HepG2 (cell line): ENCODE results near the gene SREBF1. TPM values are rescaled to one million over a fixed set of nuclear protein-coding genes. Genes with fewer than 3 reads are reported as not detected.
A peak's percentile ranks its signal among the peaks of the same experiment; 100 is the strongest.

Experiments
- ATF7 ChIP-seq, 2 experiments: fragments of 450-650 bp in 1 of 2; sonication (generic) in 1 of 2; formaldehyde crosslinking in 1 of 2; IDR thresholded peaks; 2 replicates each; pipeline versions ENCODE4 v1.4.0 to v1.6.1; 2016 to 2020; ENCODE audit warnings: antibody characterized with exemption in 1 of 2, mild to moderate bottlenecking in 1 of 2, missing genetic modification reagents in 1 of 2
- FOXK1 ChIP-seq: sonication (generic); formaldehyde crosslinking; IDR thresholded peaks from 2 replicates; pipeline ENCODE4 v1.4.0; 2020; ENCODE audit warnings: low read depth, missing genetic modification reagents, borderline replicate concordance
- GATAD1 ChIP-seq: IDR thresholded peaks from 2 replicates; pipeline ENCODE4 v1.6.1; 2016; ENCODE audit warnings: missing genetic modification reagents, missing compliant biosample characterization
- HOXA3 ChIP-seq: sonication (generic); formaldehyde crosslinking; IDR thresholded peaks from 2 replicates; pipeline ENCODE4 v1.5.0; 2020; ENCODE audit warnings: missing genetic modification reagents
- KAT8 ChIP-seq: IDR thresholded peaks from 2 replicates; pipeline ENCODE4 v1.6.1; 2016; ENCODE audit warnings: missing genetic modification reagents, missing compliant biosample characterization
- NCOR1 ChIP-seq: fragments of 200-600 bp; sonication (generic); IDR thresholded peaks from 2 replicates; pipeline ENCODE4 v1.7.0; 2017; ENCODE audit warnings: antibody characterized with exemption, low read length, borderline replicate concordance
- POLR2G ChIP-seq: fragments of 200-400 bp; formaldehyde crosslinking; IDR thresholded peaks from 2 replicates; pipeline ENCODE4 v1.6.1; 2018; ENCODE audit warnings: mild to moderate bottlenecking, low read depth, low read length, moderate library complexity
- RXRA ChIP-seq: sonication (generic); formaldehyde crosslinking; IDR thresholded peaks from 2 replicates; pipeline ENCODE4 v1.5.1; 2020; ENCODE audit warnings: missing genetic modification reagents
- SNRNP70 ChIP-seq: fragments of 200-400 bp; formaldehyde crosslinking; IDR thresholded peaks from 2 replicates; pipeline ENCODE4 v1.6.1; 2017; ENCODE audit warnings: mild to moderate bottlenecking, low read depth, low read length, moderate library complexity
- TEAD2 ChIP-seq: sonication (generic); formaldehyde crosslinking; IDR thresholded peaks from 2 replicates; pipeline ENCODE4 v1.9.0; 2021; ENCODE audit warnings: missing genetic modification reagents
- ZBTB20 ChIP-seq: sonication (generic); formaldehyde crosslinking; IDR thresholded peaks from 2 replicates; pipeline ENCODE4 v1.8.1; 2023; ENCODE audit warnings: missing genetic modification reagents, low read depth, mild to moderate bottlenecking, borderline replicate concordance
- ZFP82 ChIP-seq: sonication (generic); formaldehyde crosslinking; IDR thresholded peaks from 2 replicates; pipeline ENCODE4 v1.5.1; 2020; ENCODE audit warnings: mild to moderate bottlenecking, missing genetic modification reagents, borderline replicate concordance
- ZFX ChIP-seq: sonication (generic); formaldehyde crosslinking; IDR thresholded peaks from 2 replicates; pipeline ENCODE4 v1.4.0; 2020; ENCODE audit warnings: mild to moderate bottlenecking, low read depth, missing genetic modification reagents, moderate library complexity
- ZMYM4 ChIP-seq: sonication (generic); formaldehyde crosslinking; IDR thresholded peaks from 2 replicates; pipeline ENCODE4 v1.8.1; 2023; ENCODE audit warnings: mild to moderate bottlenecking, missing genetic modification reagents
- ZNF224 ChIP-seq: sonication (generic); formaldehyde crosslinking; IDR thresholded peaks from 2 replicates; pipeline ENCODE4 v1.5.0; 2020; ENCODE audit warnings: mild to moderate bottlenecking, missing genetic modification reagents
- ZNF460 ChIP-seq: sonication (generic); formaldehyde crosslinking; IDR thresholded peaks from 2 replicates; pipeline ENCODE4 v1.5.1; 2020; ENCODE audit warnings: missing genetic modification reagents, mild to moderate bottlenecking, borderline replicate concordance
- ZNF543 ChIP-seq: sonication (generic); formaldehyde crosslinking; IDR thresholded peaks from 2 replicates; pipeline ENCODE4 v1.4.0; 2020; ENCODE audit warnings: mild to moderate bottlenecking, missing genetic modification reagents
- ZNF629 ChIP-seq: sonication (generic); formaldehyde crosslinking; conservative IDR thresholded peaks from 2 replicates; pipeline ENCODE4 v1.5.0; 2020; ENCODE audit warnings: missing genetic modification reagents
- ZNF761 ChIP-seq: sonication (generic); formaldehyde crosslinking; conservative IDR thresholded peaks from 2 replicates; pipeline ENCODE4 v1.4.0; 2020; ENCODE audit warnings: mild to moderate bottlenecking, missing genetic modification reagents
- ZNF781 ChIP-seq: sonication (generic); formaldehyde crosslinking; IDR thresholded peaks from 2 replicates; pipeline ENCODE4 v1.5.1; 2020; ENCODE audit warnings: borderline replicate concordance, mild to moderate bottlenecking, missing genetic modification reagents; ENCODE audit errors: not compliant biosample characterization
- polyA plus RNA-seq, 8 experiments: library from polyadenylated mRNA; depleted of rRNA in 3 of 8; stranded (reverse) in 7 of 8; unstranded in 1 of 8; fragments of >200 nt; fragmentation: Illumina TruSeq in 4 of 8; extraction: Trizol in 4 of 8; gene quantifications; 2 replicates each; pipeline versions ENCODE4 v1.2.1 to v1.2.3, GENCODE V29; 2011 to 2016; ENCODE audit warnings: low read depth in 4 of 8, missing spikeins in 1 of 8, mixed read lengths in 1 of 8; ENCODE audit not compliant: insufficient read depth in 1 of 8
- total RNA-seq, 5 experiments: library from RNA; depleted of rRNA; stranded (reverse); fragments of >200 nt; fragmentation: Illumina TruSeq; extraction: Trizol; gene quantifications; 2 replicates each; pipeline ENCODE4 v1.2.3, GENCODE V29; 2016; ENCODE audit warnings: low read depth in 1 of 5
- TF ChIP-seq, protein P1 (sequence below): sonication (generic); formaldehyde crosslinking; IDR thresholded peaks from 2 replicates; pipeline ENCODE4 v1.4.0; 2020; ENCODE audit warnings: mild to moderate bottlenecking, missing genetic modification reagents
- TF ChIP-seq, protein P2 (sequence below): sonication (generic); formaldehyde crosslinking; IDR thresholded peaks from 2 replicates; pipeline ENCODE4 v1.5.0; 2020; ENCODE audit warnings: missing genetic modification reagents

The SREBF1 gene
- total and polyA plus RNA-seq, 2 of the 13 experiments (the other 11 are each of a cell fraction or from before 2014, with no cell fraction given): 34.3 to 38.0 TPM

DNA sequence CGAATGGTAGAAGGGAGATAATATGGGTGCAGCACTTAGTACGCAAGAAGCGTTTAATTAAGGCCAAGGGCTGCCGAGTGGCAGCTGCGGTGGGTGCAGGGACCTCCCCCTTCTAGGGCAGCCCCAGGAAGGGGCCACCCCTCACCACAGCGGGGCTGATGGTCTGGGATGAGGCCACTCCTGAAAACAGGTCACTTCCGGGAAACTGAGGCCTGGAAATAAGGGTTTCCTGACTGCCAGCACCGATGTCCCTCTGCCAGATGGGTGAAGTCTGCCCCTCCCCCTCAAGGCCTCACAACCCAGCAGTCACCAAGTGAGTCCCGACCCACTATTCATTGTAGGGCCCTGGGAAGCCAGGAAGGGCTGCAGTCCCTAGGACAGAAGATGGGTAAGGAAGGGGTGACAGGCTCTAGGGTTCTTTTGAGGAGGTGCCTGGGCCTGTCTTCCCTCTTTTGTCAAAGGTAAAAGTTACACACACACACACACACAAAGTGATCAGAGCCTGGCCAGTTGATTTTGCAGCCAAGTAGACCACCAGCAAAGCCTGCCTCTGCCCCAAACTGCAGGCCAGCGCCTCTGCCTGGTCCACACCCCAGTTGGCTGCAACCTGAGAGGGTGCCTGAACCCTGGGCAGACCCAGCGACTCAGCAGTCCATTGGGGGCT, 12.5 kb downstream of the SREBF1 start (continued):
- no peak for TF ChIP-seq SNRNP70
- no peak for TF ChIP-seq ZNF629 (CRISPR knock-in tag)
- peak; percentile 12 for TF ChIP-seq RXRA (CRISPR knock-in tag)
- TF ChIP-seq KAT8 (CRISPR knock-in tag): 0 out of 2 replicates have a peak, but pooled peaks have one; percentile 15
- no peak for TF ChIP-seq ZNF224 (CRISPR knock-in tag)
- no peak for TF ChIP-seq ATF7 (IDR thresholded peaks at IDR 0.05)
- peak; percentile 65; the same call in 1 of the 2 replicates for TF ChIP-seq ATF7 (CRISPR knock-in tag; IDR thresholded peaks at IDR 0.05)
- TF ChIP-seq ZNF460 (CRISPR knock-in tag): 0 out of 2 replicates have a peak, but pooled peaks have one; percentile 14
- TF ChIP-seq ZNF543 (CRISPR knock-in tag): no peak
- 0 out of 2 replicates have a peak, but pooled peaks have one; percentile 2 for TF ChIP-seq HOXA3 (CRISPR knock-in tag)
- TF ChIP-seq ZFP82 (CRISPR knock-in tag): 0 out of 2 replicates have a peak, but pooled peaks have one; percentile 51
- TF ChIP-seq, protein P1, sequence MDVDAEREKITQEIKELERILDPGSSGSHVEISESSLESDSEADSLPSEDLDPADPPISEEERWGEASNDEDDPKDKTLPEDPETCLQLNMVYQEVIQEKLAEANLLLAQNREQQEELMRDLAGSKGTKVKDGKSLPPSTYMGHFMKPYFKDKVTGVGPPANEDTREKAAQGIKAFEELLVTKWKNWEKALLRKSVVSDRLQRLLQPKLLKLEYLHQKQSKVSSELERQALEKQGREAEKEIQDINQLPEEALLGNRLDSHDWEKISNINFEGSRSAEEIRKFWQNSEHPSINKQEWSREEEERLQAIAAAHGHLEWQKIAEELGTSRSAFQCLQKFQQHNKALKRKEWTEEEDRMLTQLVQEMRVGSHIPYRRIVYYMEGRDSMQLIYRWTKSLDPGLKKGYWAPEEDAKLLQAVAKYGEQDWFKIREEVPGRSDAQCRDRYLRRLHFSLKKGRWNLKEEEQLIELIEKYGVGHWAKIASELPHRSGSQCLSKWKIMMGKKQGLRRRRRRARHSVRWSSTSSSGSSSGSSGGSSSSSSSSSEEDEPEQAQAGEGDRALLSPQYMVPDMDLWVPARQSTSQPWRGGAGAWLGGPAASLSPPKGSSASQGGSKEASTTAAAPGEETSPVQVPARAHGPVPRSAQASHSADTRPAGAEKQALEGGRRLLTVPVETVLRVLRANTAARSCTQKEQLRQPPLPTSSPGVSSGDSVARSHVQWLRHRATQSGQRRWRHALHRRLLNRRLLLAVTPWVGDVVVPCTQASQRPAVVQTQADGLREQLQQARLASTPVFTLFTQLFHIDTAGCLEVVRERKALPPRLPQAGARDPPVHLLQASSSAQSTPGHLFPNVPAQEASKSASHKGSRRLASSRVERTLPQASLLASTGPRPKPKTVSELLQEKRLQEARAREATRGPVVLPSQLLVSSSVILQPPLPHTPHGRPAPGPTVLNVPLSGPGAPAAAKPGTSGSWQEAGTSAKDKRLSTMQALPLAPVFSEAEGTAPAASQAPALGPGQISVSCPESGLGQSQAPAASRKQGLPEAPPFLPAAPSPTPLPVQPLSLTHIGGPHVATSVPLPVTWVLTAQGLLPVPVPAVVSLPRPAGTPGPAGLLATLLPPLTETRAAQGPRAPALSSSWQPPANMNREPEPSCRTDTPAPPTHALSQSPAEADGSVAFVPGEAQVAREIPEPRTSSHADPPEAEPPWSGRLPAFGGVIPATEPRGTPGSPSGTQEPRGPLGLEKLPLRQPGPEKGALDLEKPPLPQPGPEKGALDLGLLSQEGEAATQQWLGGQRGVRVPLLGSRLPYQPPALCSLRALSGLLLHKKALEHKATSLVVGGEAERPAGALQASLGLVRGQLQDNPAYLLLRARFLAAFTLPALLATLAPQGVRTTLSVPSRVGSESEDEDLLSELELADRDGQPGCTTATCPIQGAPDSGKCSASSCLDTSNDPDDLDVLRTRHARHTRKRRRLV (CRISPR knock-in tag): no peak
- TF ChIP-seq GATAD1 (CRISPR knock-in tag): 0 out of 2 replicates have a peak, but pooled peaks have one; percentile 9
- TF ChIP-seq ZNF761 (CRISPR knock-in tag): no peak
- no peak for TF ChIP-seq TEAD2 (CRISPR knock-in tag)
- TF ChIP-seq NCOR1: peak; percentile 48; the same call in 1 of the 2 replicates
- no peak for TF ChIP-seq ZNF781
- 0 out of 2 replicates have a peak, but pooled peaks have one; percentile 4 for TF ChIP-seq FOXK1 (CRISPR knock-in tag)
- peak; percentile 43; the same call in 1 of the 2 replicates for TF ChIP-seq ZFX (CRISPR knock-in tag)
- TF ChIP-seq, protein P2, sequence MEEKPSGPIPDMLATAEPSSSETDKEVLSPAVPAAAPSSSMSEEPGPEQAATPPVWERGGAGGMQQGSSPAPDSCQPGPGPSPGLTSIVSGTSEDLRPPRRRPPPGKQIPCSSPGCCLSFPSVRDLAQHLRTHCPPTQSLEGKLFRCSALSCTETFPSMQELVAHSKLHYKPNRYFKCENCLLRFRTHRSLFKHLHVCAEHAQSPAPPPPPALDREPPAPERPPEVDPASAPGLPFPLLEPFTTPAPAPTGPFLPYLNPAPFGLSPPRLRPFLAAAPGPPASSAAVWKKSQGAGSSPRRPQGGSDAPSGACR: no peak
- TF ChIP-seq POLR2G: 0 out of 2 replicates have a peak, but pooled peaks have one; percentile 4
- TF ChIP-seq ZMYM4 (CRISPR knock-in tag): peak; percentile 37; the same call in 1 of the 2 replicates
- TF ChIP-seq ZBTB20 (CRISPR knock-in tag): peak; percentile 14; the same call in 1 of the 2 replicates
